Ishikawa (cell line): ENCODE data around the gene DMXL2.

Experiments
- CEBPB ChIP-seq: IDR thresholded peaks from 2 replicates; pipeline ENCODE4 v1.6.1; 2012
- CREB1 ChIP-seq: IDR thresholded peaks from 2 replicates; pipeline ENCODE4 v1.6.1; 2012; ENCODE audit warnings: low read depth
- EGR1 ChIP-seq: IDR thresholded peaks from 2 replicates; pipeline ENCODE4 v1.6.1; 2012
- EP300 ChIP-seq: IDR thresholded peaks from 2 replicates; pipeline ENCODE4 v1.6.1; 2012; ENCODE audit warnings: borderline replicate concordance
- NFIC ChIP-seq: IDR thresholded peaks from 2 replicates; pipeline ENCODE4 v1.6.1; 2012
- RAD21 ChIP-seq: IDR thresholded peaks from 2 replicates; pipeline ENCODE4 v1.6.1; 2012; ENCODE audit warnings: low read depth
- REST ChIP-seq: IDR thresholded peaks from 2 replicates; pipeline ENCODE4 v1.6.1; 2012; ENCODE audit warnings: low read depth, mild to moderate bottlenecking
- TAF1 ChIP-seq: IDR thresholded peaks from 2 replicates; pipeline ENCODE4 v1.6.1; 2012; ENCODE audit warnings: low read depth, mild to moderate bottlenecking
- TCF12 ChIP-seq: IDR thresholded peaks from 2 replicates; pipeline ENCODE4 v1.6.1; 2012; ENCODE audit warnings: low read depth
- TEAD4 ChIP-seq: IDR thresholded peaks from 2 replicates; pipeline ENCODE4 v1.6.1; 2012
- ZBTB7A ChIP-seq: IDR thresholded peaks from 2 replicates; pipeline ENCODE4 v1.6.1; 2012; ENCODE audit warnings: low read depth
- TF ChIP-seq, protein P1 (sequence below): IDR thresholded peaks from 2 replicates; pipeline ENCODE4 v1.6.1; 2012

DNA sequence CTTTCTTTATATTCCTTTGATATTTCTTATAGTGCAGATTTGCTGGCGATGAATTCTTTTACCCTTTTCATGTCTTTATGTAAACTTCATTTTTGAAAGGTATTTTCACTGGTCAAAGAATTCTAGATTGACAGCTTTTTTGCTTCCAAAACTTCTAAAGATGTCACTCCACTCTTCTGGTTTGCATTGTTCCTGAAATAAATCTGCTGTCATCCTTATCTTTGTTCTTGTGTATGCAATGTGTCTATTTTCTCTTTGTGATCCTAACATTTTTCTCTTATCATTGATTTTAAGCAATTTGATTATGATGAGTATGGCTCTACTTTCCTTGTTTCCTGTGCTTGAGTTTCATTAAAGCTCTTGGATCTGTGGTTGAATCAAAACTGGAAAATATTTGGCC lies 177.8 kb downstream of the DMXL2 start:
- no peak for TF ChIP-seq TCF12
- no peak for TF ChIP-seq EP300
- TF ChIP-seq REST, result no peak
- TF ChIP-seq CREB1, result no peak
- no peak for TF ChIP-seq TAF1
- TF ChIP-seq CEBPB, result no peak
- no peak for TF ChIP-seq EGR1
- TF ChIP-seq TEAD4, result no peak
- TF ChIP-seq, protein P1, sequence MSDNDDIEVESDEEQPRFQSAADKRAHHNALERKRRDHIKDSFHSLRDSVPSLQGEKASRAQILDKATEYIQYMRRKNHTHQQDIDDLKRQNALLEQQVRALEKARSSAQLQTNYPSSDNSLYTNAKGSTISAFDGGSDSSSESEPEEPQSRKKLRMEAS, result no peak
- TF ChIP-seq ZBTB7A, result no peak
- no peak for TF ChIP-seq RAD21
- no peak for TF ChIP-seq NFIC
